Anterior cingulate cortex (tissue), 58 donors: Measurements from ENCODE around the gene LAMTOR3.

Experiments
- DNase-seq, 58 donors: peaks; one replicate each; lab custom pipeline; 2025; lab: John Stamatoyannopoulos, UW

The LAMTOR3 gene

DNA sequence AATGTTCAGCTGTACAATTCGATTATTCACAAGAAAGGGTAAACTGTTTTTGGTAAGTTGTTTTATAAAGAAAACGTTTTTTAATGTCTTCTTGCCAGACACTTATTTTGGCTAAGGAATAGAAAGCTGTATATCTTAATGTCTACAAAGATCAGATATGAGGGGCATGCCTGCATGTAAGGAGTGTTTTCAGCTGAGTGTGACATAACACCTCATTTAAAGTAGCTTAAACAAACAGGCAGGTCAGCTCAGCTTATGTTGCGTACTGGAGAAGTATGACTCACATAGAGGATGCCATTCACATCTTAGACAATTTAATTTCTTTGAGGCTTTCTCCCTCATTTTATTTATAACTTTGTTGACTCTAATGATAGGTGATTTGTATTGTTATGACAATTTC is 30.4 kb downstream of the LAMTOR3 start:
- DNase-seq = no peak

DNA sequence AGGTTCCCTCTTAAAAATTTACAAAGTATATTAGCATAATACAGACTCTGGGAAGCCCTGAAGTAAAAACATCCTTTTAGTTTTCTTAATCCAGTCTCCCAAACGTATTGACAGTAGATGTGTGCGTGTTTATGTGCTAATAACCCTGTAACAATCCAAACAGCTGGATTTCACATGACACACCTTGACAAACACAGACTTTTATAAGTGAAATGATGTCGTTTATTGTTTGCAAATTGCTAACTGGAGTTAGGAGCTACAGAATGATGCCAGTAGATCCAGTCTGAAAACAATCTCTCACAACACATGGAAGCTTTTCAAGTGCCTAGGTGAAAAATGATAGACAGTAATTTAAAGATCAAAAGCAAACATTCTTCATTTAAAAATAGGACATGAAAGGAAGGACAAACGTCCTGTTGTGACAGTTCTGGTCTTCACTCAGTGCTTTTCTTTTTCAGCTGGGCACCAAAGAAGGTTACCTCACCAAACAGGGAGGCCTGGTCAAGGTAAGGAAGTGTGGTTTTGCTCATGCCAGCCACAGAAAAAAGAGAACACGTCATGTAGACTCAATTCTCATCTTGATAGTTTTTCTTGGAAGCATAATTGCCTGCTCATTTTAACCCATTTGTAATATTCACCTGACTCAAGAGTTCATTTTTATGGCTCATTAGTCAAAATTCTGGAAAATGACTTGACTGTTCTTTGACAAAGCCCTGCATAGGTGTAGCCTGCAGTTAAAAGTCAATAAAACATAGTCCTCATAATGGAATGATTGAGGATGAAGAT is 32.9 kb downstream of the LAMTOR3 start:
- DNase-seq = no peak

DNA sequence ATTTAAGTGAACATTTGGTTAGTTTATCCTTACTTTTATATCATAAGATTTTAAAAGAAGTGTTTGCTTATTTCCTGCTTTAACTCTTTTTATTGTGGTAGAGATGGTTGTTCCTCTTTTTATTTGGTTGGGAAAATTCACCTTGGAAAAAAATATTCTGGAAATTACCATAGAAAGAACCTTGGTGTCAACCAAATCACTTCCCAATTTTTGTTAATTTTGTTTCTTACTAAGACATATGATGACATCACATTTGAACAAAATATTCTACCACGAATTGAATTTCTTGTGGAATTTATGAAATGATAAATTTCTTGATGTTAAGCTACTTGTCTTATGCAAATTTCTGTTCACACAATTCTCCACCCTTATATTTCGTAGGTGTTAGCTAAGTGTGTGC is 33.7 kb downstream of the LAMTOR3 start:
- DNase-seq = no peak

DNA sequence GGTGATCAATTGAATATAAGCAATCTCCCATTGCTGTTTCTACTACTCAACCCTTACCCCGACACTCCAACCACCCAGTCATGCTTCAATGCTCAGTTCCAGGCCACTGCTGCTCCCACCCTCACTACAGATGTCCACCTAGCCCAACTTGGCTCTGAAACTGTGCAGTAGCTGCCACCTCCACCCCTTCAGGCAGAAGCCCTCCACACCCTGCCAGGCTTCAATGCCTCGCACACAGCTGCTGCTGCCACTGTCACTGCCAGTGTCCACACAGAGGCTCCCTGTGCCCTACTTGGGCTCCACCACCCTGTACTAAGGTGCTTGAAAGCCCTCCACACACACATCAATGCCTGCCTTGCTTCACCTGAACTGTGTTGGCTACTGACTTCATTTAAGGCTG is 34.6 kb downstream of the LAMTOR3 start:
- no peak for DNase-seq

DNA sequence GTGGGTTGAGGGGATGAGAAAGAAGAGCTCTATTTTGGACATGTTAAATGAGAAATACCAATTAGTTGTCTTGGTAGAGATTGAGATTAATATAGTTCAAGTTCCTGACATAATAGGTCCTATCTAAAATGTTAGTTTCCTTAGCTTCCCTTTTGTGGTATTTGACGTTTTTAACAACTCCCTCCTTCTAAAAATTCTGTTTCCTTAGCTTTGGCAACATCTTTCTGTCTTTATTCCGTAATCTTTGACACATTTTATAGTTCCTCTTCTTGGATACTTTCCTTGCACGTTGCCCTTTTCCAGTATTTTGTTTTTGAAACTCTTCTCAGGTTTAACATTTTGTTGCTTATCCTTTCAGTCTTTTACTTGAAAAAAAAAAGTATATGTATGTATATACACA is 36.9 kb downstream of the LAMTOR3 start:
- DNase-seq = no peak

DNA sequence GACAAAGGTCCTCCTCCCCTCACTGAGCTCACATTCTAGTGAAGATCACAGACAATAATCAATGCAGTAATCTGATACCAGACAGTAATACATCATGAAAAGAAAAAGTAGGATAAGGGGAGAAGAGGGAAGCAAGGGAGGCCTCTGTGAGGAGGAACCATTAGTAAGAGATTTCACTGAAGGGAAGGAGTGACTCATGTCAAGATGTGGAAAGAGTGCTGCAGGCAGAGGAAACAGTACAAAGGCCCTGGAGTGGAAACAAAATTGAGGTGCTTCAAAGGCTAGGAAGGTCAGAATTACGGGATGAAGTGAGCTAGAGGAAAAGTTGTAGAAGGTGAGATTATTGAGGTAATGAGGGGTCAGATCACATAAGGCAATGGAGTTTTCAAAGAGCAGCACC is 38.1 kb downstream of the LAMTOR3 start:
- DNase-seq = no peak

DNA sequence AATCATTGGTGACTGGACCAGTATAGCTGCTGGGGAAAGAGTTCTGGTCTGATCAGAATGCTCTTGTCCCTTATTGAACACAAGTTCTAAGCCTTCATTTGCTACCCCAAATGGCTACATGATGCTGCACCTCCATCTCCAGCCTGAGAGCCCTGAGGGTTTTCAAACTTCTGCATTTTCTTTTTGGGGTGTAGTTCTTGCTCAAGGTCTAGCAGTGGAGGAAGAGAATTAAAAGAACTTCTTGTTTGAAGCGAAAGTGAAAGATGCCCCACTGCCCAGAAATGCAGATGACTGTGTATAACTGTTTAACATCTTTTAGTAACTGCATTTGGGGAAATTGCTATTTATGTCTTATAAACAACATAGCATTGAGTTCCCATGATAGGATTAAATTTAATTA is 38.5 kb downstream of the LAMTOR3 start:
- peak in 2 of 58 donors; percentile 3 to 11 for DNase-seq

DNA sequence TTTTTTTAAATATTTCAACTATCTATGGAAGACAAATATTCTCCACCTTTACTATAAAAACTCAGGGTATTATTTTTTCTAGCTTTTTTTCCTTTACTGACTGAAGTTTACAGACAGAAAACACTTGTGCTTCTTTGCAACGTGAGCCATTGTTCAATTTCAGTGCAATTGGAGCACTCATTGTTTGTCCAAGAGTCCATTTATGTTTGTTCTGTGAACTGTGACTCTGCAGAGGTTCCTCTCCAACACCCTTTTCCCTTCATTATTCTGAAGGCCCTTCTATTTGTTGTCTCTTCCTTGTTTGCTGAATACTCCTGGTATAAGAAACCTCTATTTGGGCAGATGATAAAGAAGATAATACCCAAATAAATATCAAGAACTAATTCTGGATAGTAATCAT is 40.2 kb downstream of the LAMTOR3 start:
- no peak for DNase-seq

DNA sequence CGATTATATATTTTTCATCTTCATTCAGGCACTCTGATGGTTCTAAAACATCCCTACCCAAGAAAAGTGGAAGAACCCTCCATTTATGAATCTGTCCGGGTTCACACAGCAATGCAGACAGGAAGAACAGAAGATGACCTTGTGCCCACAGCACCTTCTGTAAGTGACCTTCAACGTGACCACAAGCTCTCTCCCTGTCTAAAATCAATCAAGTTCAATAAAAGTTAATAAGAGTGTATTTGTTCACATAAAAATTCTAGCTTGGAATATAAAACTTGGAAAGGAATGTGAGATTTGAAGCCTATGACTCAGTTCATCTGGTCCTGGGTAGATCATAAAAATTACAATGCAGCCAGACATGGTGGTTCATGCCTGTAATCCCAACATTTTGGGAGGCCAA is 41.0 kb downstream of the LAMTOR3 start:
- DNase-seq = no peak

DNA sequence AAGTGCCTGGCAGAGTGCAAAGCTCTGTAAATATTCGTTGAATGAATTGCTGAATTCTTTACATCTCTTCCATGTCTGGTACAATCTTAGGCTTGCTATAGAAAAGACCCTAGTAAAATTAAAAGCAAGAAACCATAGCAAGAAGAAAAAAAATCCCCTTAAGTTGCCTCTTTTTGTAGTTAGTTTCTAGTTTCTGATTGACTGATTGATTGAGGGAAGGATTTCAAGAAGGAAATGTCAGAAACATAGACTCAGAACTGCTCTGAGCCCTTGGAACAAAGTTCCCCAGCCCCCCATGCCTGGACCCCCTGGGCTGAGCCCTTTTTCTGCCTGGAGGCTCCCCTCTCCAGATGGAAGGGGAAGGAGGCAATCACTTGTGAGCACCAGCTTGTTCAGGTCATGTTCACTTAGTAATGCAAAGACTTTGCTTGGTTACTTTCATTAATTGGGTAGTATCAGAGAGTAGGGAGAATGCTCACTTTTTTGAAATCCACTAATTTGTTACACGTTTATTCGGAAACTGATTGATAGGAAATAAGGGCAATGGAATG is 42.0 kb downstream of the LAMTOR3 start:
- no peak for DNase-seq

DNA sequence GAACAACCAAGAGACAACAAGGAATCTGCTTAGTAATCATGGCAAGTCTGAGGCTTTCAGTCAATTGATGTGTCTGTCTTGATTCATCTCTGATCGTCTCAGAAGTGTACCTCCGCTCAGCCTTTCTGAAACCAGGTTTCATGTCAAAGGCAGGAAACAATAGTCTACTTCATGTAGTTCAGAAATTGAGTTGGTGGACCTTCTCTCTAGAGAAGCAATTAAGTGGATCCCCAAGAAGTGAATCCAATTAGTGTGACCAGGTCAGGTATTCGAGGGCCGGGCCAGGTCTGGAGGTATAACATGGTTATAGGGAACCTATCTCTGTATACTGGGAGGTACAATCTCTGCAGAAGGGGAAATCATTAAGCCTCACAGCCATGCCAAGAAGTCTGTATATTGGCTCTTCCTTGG is 45.6 kb downstream of the LAMTOR3 start:
- no peak for DNase-seq

DNA sequence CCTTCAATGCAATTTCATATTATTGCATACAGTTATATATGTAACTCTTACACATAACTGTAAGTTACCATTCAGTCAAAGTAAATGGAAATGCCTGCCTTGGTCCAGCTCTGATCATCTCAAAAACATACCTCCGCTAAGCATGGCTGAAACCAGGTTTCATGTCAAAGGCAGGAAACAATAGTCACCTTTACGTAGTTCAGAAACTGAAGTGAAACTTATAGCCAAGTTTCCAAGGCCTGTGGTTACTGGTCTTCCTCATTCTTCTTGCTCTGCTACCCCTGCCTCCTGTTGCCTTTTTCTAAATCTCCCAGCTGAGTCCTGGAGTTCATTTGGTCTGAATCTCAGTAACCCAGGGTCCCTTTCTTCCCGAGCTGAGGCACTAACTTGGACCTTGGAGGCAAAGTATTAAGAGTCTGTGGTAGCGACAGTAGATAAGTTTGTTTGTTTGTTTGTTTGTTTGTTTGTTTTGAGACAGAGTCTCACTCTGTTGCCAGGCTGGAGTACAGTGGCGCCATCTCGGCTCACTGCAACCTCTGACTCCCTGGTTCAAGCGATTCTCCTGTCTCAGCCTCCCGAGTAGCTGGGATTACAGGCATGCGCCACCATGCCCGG is 46.8 kb downstream of the LAMTOR3 start:
- DNase-seq = no peak

DNA sequence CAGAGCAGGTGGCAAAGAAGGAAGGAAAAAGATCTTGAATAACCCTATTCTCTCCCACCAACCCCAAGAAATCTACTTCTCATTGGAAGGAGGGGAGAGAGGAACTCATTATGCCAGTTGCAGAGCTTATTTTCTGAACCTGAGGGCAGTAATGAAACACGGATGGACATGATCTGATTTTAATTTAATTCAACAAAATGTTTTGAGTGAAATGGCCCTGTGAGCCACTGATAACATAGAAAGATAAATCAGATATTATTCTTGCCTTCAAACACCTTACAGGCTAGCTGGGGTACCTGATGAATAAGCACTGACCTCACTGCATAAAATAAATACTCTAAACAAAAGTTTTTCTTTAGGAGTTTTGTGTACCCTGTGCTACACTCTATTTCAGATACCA is 47.3 kb downstream of the LAMTOR3 start:
- no peak for DNase-seq

DNA sequence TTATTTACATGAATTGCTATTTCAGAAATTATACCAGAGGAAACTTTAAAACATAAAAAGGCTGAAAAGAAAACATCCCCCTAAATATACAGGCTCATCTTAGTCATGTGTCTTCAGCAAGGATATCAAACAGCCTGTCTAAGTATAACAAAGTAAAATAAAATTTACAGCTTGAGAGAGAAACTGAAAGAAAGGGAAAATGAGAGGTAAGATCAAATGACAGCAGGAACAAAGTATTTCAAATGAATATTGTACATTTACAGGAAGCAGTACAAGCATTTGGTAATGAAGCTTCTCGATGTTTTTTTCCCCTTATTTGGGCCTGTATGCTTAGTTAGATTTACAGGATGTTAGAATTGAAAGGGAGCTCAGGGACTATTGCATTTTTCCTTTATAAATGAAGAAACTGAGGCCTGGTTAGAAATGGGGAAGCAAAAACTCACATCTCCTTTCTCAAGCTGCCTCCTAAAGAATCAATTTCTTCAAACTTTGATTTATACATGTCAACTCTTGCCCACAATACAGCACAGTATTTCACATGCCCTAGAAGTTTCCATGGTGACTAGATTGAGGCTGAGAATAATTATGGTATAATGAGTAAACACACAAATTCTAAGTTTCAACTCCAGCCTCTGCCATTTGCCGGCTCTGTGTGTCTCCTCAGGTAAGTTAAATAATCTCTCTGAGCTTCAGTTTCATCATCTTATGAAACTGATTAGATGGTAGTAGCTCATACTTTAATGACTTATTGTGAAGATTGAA is 48.3 kb downstream of the LAMTOR3 start:
- DNase-seq = no peak

DNA sequence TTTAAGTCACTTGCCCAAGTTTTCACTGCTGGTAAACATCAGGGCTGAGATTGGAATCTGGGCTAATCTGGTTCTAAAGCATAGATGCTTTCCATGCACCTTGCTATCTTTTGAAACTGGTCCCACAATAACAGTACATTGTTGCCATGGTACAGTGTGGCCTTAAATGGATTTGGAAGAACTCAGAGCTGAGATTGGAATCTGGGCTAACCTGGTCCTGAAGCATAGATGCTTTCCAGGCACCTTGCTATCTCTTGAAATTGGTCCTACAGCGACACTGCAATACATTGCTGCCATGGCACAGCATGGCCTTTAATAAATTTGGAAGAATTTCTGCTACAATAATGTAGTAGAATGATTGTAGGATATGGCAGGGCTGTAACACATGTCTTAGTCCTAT is 49.0 kb downstream of the LAMTOR3 start:
- DNase-seq = no peak

DNA sequence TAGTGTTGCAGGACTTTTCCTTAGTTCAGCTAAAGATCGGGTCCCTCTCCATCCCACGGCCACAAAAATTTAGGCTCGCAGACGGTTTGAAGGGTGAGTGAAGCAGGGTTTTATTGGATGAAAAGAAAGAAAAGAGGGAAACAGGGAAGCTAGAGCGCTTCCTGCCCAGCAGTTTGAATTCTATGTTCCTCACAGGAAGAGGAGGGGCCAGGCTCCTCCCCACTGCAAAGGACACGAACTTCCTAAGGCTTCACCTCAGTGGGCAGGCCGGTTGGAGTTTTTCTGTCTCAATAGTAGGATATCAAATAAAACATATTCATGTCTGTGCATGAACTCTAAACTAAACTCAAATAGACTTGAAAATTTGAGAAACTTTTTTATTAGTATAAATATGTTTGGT is 50.2 kb downstream of the LAMTOR3 start:
- DNase-seq = no peak

DNA sequence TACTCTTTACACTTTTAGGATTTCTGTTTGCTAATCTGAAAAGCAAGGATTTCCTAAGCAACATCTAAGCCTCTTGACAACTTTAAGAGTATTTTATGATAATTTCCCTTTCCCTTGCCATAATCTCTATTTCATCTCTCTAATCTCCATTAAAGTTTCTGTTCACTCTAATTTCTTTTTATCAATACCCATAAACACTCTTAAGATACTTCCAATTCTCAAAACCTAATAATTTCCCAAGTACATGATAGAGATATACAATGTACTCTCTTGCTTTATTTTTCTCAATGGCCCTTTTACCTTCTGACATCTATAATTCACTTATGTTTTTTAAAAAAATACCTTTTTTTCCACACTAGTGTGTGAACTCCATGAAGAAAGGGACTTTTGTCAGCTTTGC is 50.8 kb downstream of the LAMTOR3 start:
- no peak for DNase-seq

DNA sequence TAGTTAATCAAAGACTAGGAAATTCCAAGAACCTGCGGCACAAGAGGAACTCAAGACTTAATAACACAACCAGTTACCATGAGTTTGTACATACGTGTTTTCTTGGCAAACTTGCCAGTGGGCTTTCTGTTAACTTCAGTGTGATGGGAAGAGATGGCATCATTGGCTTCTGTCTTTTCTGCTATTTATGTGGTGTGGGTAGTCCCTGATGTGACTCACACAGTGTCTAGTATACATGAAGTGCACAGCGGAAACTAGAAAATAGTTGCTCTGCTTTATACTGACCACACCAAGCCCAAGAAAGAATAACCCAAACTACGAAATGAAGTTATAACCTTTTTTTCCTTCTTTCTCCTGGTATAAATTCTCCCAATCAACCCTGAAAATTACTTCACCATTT is 53.1 kb downstream of the LAMTOR3 start:
- no peak for DNase-seq

DNA sequence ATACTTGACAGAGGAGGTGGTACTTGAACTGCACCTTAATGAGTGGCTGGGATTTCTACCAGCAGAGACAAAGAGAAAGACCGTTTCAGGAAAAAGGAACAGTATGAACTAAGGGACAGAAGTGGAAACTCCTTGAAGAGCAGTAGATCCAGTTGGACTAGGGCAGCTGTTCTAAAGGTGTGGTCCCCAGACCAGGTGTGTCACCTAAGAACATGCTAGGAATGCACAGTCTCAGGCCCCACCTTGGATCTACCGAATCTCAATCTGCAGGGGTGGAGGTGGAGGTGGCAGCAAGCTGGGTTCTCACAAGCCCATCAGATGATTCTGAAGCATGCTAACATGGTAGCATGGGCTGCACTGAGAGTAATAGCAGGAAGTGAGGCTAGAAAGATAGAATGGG is 55.3 kb downstream of the LAMTOR3 start:
- DNase-seq = no peak

DNA sequence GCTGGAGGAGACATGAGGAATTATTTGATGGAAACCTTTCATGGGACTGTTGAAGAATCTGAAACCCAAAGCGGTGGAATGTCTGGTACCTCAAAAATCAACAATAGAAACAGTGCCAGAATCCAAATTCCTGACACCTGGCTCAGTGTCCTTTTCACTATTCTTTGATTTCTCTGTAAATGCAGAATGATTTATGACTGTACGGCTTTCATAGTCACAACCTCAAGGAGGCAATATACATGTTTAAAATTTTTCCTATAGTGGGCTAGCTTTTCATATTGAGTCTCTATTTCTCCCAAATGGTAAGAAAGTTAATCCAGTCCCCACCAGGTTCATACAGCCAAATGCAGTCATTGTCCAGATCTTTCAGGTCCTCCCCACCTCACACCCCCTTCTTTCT is 58.3 kb downstream of the LAMTOR3 start:
- no peak for DNase-seq

DNA sequence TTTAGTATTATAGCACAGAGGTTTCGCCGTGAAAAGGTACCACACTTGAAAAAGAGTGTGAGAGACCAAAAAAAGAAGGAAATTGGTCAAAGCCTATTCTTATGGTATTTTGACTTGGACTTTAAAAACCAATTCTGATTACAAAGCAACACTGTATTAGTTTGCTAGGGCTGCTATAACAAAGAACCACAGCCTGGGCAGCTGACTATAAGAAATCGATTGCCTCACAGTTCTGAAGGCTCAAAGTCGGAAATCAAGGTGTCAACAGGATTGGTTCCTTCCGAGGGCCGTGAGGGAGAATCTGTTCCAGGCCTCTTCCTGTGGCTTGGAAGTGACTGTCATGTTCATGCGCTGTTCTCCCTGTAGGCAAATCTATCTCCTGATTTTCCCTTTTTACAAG is 59.7 kb downstream of the LAMTOR3 start:
- no peak for DNase-seq
